ENCODE results near the gene CREBBP.

DNA sequence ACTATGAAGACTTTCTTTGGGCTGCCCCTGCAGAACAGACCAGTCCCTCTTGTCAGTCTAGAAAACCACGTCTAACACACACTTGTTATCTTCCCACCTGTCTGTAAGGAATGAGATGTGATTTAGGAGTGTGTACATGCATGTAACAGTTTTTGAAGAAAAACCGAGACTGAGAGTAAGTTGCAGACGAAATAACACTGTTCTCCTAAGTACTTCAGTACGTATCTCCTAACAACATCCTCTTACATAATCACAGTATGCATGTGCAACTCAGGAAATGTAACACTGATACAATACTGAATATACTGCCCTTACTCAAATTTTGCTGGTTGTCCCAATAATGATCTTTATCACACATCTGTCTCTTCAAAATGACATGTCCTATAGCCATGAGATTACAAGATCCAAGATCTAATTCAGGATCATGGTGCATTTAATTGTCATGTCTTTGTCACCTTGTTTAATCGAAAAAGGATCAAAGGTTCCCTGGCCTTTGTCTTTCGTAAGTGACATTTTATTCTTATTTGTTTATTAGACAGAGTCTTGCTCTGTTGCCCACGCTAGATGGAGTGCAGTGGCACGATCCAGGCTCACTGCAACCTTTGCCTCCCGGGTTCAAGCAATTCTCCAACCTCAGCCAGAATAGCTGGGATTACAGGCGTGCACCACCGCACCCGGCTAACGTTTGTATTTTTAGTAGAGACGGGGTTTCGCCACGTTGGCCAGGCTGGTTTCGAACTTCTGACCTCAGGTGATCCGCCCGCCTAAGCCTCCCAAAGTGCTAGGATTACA, 25.6 kb downstream of the CREBBP start:
- TF ChIP-seq, protein P1, sequence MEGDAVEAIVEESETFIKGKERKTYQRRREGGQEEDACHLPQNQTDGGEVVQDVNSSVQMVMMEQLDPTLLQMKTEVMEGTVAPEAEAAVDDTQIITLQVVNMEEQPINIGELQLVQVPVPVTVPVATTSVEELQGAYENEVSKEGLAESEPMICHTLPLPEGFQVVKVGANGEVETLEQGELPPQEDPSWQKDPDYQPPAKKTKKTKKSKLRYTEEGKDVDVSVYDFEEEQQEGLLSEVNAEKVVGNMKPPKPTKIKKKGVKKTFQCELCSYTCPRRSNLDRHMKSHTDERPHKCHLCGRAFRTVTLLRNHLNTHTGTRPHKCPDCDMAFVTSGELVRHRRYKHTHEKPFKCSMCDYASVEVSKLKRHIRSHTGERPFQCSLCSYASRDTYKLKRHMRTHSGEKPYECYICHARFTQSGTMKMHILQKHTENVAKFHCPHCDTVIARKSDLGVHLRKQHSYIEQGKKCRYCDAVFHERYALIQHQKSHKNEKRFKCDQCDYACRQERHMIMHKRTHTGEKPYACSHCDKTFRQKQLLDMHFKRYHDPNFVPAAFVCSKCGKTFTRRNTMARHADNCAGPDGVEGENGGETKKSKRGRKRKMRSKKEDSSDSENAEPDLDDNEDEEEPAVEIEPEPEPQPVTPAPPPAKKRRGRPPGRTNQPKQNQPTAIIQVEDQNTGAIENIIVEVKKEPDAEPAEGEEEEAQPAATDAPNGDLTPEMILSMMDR (IDR thresholded peaks at IDR 0.05): no peak
- TF ChIP-seq POLR2A (IDR thresholded peaks at IDR 0.05): no peak

Measured in upper lobe of left lung (tissue), 4 donors.